HG02981 (cell line): ENCODE measurements around the gene UPF1.

Experiments used
- ATAC-seq: cut with Tn5 transposase; IDR thresholded peaks from one replicate; pipeline ENCODE4 v1.9.1; 2021; ENCODE audit warnings: mild to moderate bottlenecking, moderate library complexity; ENCODE audit not compliant: unreplicated experiment

The UPF1 gene

DNA sequence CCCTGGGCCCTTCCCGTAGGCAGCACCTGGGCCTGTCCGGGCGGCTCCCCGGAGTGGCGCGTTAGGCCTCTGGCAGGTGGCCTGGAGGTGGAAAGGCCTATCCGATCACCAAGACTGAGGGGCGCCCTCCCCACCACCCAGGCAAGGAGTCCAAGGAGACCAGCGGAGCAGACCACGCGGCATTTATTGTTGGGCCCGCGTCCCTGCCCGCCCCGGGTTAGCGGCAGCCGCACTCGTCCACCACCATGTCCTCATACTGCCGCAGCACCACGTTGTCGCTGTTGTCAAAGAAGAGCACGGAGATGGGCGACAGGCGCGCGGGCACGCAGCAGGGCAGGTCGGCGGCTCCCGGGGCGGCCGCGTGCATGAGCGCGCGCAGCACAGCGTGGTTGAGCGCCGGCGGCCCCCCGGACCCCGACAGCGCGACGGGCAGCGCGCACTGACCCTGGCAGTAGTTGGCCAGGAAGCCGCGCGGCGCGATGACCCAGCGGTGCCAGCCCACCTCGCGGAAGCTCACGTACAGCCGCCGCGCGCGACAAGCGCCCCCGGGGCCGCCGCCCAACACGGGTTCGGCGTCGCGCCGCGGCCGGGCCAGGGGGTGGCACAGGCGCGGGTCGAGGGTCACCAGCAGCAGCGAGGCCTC is 36.7 kb downstream of the UPF1 start:
- no peak for ATAC-seq

- no peak for ATAC-seq
Measured at GRCh38 chr19:18869023-18869618, 37.4 kb downstream of the UPF1 start.

DNA sequence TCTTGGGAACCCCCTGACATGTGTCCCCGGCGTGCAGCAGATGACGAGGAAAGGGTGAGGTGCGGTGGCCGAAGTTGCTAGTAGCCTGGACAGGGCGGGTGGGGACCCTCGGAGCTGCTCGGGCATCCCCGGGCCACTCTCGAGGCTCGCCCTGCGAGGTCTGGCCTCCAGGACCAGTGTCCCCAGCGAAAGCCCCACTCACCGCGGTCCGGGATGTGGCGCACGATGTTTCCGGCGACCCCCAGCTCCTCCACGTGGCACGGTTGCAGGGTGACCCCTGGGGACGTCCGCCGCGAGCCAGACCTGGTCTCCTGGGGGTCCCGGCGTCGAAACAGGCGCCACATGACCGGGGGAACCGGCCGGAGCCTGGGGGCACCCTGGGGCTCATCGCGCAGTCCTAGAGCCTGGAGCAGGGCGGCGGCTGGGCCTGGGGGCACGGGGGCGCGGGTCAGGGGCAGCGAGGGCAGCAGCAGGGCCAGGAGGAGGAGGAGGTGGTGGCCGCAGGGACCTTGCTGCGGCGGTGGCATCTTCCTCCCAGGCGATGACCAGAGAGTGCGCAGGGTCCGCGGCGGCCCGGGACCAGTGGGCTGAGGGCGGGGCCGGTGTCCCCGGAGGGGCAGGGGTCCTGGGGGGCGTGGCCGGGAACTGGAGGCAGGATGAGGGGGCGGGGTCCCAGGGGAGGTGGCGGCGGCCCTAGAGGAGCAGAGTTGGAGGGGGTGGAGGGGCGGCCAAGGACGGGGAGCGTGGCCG is 38.2 kb downstream of the UPF1 start:
- no peak for ATAC-seq

- no peak for ATAC-seq
Measured at GRCh38 chr19:18870531-18871172, 38.9 kb downstream of the UPF1 start.

DNA sequence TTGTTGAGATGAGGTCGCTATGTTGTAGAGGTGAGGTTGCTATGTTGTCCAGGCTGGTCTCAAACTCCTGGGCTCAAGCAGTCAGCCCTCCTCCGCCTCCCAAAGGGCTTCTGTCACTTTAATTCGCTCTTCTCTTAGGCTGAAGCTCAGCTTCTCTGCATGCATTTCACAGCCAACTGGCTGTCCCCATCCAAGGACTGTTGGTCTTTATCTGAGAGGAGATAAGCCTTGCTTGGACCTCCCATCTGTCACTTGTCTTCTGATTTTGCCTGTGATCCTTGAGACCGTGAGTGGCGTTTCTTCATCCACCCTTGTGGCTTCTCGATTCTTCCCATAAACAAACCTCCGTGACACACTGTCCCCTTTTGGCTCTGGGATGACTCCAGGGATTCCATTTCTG is 39.8 kb downstream of the UPF1 start:
- no peak for ATAC-seq

- ATAC-seq: no peak
Measured at GRCh38 chr19:18875726-18876125, 44.0 kb downstream of the UPF1 start.

DNA sequence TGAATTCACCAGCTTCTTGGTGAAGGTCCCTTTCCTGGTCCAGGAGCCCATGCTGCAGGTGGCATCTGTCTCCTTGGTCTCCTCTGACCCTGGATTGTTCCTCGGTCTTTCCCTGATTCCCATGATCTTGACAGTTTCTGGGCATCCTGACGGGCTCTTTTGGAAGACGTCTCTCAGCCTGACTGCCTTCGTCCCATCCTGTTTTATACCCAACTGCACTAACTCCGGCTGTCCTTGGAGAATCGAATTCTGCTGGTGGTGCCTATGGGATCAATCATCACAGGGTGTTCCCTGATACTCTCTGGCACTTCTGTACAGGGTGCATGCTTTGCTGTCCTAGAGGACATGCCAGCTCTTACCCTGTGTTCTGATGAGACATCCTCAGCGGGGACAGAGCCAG is 45.1 kb downstream of the UPF1 start:
- no peak for ATAC-seq

- ATAC-seq: no peak
Measured at GRCh38 chr19:18878058-18878797, 46.5 kb downstream of the UPF1 start.

DNA sequence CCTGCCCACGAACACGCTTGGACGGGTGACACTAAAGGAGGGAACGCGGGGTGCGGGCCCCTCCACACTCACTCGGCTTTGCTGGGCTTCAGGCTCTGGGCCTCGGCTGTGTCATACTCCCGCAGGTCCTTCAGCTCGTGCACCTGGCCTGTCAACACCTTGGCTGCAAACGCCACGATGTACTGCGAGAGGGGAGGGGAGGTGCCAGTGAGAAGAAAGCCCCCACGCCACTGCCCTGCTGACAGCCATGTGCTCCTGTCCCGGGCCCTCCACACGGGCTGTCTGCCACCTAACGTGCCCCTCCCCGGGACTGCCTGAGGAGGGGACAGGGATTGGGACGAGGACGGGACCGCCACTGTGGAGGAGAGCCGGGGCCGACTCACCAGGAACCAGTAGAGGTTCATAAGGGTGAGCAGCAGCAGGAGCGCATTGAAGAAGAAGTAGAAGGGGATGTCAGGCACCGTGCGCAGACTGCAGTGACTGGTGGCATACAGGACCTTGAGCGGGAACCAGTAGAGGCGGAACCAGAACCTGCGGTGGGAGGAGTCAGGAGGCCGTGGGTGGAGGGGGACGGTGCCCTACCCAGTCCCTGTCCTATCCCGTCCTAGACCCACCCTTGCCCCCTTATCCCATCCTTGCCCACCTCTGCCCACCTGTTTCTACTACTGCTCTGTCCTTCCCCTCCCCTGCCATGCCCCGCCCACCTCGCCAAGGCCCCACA is 47.3 kb downstream of the UPF1 start:
- ATAC-seq: no peak

DNA sequence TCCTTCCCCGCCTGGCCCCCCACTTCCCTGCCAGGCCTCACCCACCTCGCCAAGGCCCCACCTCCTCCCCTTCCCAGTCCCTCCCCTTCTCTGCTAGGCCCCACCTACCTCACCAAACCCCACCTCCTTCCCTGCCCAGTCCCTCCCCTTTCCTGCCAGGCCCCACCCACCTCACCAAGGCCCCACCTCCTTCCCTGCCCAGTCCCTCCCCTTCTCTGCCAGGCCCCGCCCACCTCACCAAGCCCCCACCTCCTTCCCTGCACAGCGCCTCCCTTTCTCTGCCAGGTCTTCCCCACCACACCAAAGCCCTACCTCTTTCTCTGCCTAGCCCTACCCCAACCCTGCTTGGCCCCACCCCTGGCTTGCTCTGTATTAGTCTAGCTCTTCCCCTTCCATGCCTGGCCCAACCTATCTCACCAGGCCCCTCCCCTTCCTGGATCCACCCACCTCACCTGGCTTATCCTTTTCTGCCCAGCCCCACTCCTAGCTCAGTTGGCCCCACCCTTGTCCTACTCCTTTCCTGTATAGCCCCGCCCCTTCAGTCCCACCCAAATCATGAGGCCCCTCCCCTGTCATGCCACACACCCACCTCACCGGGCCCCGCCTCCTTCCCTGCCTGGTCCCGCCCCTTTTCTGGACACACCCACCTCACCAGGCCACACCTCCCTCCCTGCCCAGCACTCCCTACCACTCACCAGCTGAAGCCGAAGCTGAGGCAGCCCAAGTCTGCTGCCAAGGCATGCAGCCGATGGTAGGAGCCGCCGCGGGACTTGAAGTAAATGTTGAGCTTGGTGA is 48.0 kb downstream of the UPF1 start:
- ATAC-seq: no peak

- ATAC-seq: no peak
Measured at GRCh38 chr19:18881491-18881890, 49.7 kb downstream of the UPF1 start.

DNA sequence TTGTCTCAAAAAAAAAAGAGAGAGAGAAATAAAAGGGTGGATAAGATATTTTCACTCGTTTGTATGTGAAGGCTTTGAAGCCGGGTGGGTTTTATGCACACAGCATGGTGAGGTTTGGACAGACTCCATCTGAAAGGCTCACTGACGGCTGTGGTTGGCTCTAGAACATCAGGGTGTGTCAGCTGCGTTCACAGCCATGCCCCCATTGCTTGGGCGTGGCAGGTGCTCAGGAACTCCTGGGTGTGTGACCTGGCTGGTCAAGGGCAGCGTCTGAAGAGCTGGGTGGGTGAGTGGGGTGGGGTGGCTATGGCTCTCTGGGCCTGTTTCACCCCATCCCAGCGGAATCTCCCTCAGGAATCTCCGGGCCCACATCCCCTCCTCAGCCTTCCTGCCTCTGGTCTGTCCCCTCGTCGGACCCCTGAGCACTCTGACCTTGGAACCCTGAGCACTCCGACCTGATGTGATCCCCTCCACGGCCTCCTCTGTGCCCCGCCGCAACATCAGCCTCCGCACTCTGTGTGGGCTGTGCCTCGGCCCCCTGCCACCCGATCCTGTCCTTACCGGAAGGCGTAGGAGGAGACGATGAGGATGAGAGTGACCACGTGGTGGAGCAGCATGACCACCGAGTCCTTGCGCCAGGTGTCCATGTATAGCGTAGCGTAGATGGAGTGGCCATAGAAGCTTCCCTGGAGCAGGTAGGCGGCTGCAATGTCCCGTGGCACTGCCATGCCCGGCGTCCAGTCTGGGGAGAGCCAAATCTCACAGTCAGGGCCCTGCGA is 52.0 kb downstream of the UPF1 start:
- no peak for ATAC-seq

DNA sequence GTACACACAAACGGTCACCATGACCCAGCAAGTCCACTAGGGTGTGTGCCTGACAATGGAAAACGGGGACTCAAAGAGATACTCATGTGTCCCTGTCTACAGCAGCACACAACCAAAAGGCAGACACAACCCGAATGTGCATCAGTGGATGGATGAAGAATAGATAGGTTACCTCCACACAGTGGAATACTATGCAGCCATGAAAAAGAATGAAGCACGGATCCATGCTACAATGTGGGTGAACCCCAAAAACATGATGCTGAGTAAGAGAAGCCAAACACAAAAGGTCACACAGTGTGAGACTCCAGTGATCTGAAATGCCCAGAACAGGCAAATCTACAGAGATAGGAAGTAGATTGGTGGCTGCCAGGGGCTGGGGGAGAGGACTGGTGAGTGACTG is 55.2 kb downstream of the UPF1 start:
- ATAC-seq: no peak

DNA sequence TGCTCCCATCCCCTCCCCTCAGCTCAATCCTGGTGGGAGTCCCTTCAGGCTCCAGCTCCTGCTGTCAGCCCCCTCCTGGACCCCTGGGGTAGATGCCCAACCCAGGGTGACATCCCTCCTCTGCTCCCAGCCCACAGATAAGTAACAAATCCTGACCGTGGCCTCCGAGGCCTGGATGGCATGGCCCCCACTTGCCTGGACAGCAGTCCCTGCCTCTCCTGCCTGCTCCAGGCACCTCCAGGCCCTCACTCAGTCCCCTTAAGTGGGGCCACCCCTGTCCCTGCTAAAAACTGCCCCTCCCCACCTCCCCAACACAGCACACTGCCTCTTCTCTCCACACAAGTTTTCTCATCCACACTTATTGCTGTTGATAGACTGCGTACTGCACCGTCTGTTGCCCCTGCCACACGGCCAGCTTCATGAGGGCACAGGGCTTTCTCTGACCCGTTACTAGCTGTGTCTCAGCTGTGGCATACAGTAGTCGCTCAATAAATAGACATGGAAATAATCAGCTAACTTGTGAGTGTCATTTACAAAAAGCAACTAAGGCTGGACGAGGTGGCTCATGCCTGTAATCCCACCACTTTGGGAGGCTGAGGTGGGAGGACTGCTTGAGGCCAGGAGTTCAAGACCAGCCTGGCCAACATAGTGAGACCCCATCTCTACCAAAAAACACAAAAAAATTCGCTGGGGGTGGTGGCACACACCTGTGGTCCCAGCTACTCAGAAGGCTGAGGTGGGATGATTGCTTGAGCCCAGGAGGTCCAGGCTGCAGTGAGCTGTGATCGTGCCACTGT is 58.4 kb downstream of the UPF1 start:
- no peak for ATAC-seq

DNA sequence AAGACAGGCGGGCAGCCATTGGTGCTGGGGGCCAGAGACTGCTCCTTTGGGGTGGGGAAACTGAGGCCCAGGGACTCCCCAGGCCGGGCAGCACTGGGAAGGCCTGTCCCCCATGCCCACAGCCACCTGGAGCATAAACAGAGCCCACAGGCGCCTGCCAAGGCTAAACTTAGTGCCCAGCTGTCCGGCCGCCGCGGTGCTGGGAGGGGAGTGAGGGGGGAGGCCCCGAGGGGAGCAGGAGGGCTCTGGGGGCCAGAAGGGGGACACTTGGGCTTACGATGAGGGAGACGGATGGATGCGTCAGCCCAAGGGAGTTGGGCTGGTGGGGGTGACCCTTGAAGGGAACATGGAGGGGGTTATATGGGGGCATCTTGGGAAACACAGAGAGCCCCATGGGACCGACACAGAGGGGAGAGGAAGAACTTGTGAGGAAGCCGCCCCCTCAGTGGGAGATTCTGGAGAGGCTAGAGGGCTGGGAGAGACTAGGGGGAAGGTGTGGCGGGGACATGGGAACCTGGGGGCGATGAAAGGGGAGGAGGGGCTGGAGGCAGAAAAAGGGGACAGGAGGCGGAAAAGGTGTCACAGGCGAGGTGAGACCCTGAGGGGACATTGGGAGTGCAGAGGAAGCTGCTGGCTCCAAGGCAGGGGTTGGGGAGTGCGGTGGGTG is 62.0 kb downstream of the UPF1 start:
- ATAC-seq: no peak

DNA sequence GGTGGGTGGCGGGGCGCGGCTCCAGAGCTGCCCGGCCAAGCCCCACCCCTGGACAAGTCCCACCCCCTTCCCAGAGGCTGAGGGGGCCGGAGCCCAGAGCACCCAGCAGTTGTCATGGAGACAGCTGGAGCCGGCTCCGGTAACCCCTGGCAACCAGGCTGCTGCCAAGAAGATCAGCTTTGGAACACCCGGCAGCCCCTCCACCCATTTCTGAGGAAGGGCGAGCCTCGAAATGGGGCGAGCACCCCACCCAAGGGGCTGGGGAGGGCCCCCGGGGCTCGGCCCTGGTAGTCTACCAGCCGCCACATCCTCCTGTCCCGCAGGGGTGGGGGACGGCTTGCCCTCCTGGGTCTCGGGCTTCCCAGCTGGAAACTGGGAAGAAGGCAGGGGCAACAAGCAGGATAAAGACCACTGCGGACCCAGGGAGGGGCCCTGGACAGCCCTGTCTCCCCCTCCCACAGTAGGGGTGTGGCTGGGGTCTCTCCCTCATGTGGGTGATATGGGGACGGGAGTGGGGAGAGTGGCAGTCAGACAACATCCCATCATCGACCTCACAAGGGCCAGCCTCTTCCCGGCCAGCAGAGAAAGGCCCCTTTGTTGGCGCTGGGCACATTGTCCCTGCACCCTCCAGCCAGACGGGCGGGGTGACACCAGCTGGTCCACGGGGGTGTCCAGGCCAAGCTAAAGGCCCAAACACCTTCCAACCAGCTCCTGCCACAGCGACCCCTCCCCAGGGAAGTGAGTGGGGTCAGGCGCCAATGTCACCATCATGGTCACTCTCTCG is 62.7 kb downstream of the UPF1 start:
- ATAC-seq: no peak
